Tibial nerve (tissue), 4 donors: ENCODE data around the gene DGLUCY.

ENCODE experiments used
- CTCF ChIP-seq, 5 experiments: fragments of 200-600 bp in 3 of 5; fragments of 450-650 bp in 2 of 5; sonication (generic) in 3 of 5; IDR thresholded peaks; one replicate each; pipeline ENCODE4 v1.5.1; 2016 to 2019; ENCODE audit warnings: antibody characterized with exemption in 5 of 5, mild to moderate bottlenecking in 3 of 5, moderate library complexity in 2 of 5
- EP300 ChIP-seq, 2 donors: sonication (generic); formaldehyde crosslinking; IDR thresholded peaks; one replicate each; pipeline ENCODE4 v1.6.1; 2017; ENCODE audit warnings: antibody characterized with exemption in 2 of 2, mild to moderate bottlenecking in 1 of 2
- POLR2A ChIP-seq, 2 donors: fragments of 450-650 bp; IDR thresholded peaks; one replicate each; pipeline ENCODE4 v1.6.1; 2017; ENCODE audit warnings: antibody characterized with exemption in 2 of 2, mild to moderate bottlenecking in 2 of 2, moderate library complexity in 2 of 2

DNA sequence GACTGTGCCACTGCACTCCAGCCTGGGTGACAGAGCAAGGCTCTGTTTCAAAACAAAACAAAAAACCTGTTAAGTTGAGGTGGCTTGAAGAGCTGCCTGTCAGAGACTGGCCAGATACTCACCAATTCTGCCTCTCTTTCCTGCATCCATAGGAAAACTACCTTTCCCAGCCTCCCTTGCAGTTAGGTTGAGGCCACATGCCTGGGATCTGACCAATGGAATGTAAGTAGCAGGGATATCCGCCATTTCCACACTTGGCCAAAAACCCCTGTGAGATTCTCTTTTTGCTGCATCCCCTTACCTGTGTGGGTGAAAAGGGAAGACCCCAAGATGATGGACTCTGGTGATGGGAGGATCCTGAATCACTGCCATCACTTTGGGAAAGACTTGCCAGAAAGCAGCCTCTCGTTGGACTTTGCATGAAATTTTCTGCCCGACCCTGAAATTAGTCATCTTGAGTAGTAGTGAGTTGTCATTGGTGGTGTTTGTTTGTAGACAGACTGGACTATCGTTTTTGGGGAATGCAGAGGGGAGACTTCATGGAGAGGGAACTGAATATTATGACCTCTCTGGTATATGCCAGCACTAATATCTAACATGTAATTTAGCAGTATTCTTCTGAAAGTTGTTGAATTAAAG lies 116.6 kb downstream of the DGLUCY start:
- no peak for TF ChIP-seq CTCF (IDR thresholded peaks at IDR 0.05)
- TF ChIP-seq POLR2A (IDR thresholded peaks at IDR 0.05), result no peak
- TF ChIP-seq EP300 (IDR thresholded peaks at IDR 0.05), result no peak
